ENCODE measurements around the gene ARRB2. TPM values are rescaled to one million over a fixed set of nuclear protein-coding genes. Genes with fewer than 3 reads are reported as not detected.
A peak's percentile ranks its signal among the peaks of the same experiment; 100 is the strongest.
"Not testable (repeated sequence)": the region's sequence is repeated elsewhere in the genome, so short reads cannot be mapped to it uniquely, and the experiment has no call there.

ARRB2 gene
- total RNA-seq, 1 donor from 2014 or later, result 6.6 TPM

GRCh38 chr17:4703330-4703691 lies 7.1 kb upstream of the ARRB2 start:
- DNase-seq, result no peak

- not testable (repeated sequence) for DNase-seq
Measured at GRCh38 chr17:4704574-4704907, 5.9 kb upstream of the ARRB2 start.

GRCh38 chr17:4704991-4705390 lies 5.4 kb upstream of the ARRB2 start:
- DNase-seq, result no peak

GRCh38 chr17:4706121-4706520 lies 4.3 kb upstream of the ARRB2 start:
- no peak for DNase-seq

- no peak for DNase-seq
Measured at GRCh38 chr17:4708436-4708835, 2.0 kb upstream of the ARRB2 start.

- DNase-seq, result no peak
Measured at GRCh38 chr17:4710693-4711634, 532 bp downstream of the ARRB2 start.

- DNase-seq, result peak; percentile 11
Measured at GRCh38 chr17:4711661-4712181, 1.3 kb downstream of the ARRB2 start.

- DNase-seq, result no peak
Measured at GRCh38 chr17:4712526-4712925, 2.1 kb downstream of the ARRB2 start.

- DNase-seq, result not testable (repeated sequence)
Measured at GRCh38 chr17:4714340-4715062, 4.1 kb downstream of the ARRB2 start.

GRCh38 chr17:4715063-4715744 lies 4.8 kb downstream of the ARRB2 start:
- DNase-seq, result no peak

- no peak for DNase-seq
Measured at GRCh38 chr17:4716081-4716480, 5.6 kb downstream of the ARRB2 start.

- no peak for DNase-seq
Measured at GRCh38 chr17:4717791-4718190, 7.4 kb downstream of the ARRB2 start.

- DNase-seq, result no peak
Measured at GRCh38 chr17:4718276-4718675, 7.8 kb downstream of the ARRB2 start.

- DNase-seq, result no peak
Measured at GRCh38 chr17:4719146-4719545, 8.7 kb downstream of the ARRB2 start.

GRCh38 chr17:4719684-4720221 lies 9.3 kb downstream of the ARRB2 start:
- peak; percentile 62 for DNase-seq

GRCh38 chr17:4720787-4721186 lies 10.4 kb downstream of the ARRB2 start:
- no peak for DNase-seq

GRCh38 chr17:4721203-4722135 lies 11.0 kb downstream of the ARRB2 start:
- peak; percentile 39 for DNase-seq

- no peak for DNase-seq
Measured at GRCh38 chr17:4722678-4723240, 12.3 kb downstream of the ARRB2 start.

- no peak for DNase-seq
Measured at GRCh38 chr17:4724650-4725049, 14.2 kb downstream of the ARRB2 start.

GRCh38 chr17:4725646-4726310 lies 15.3 kb downstream of the ARRB2 start:
- DNase-seq, result no peak

GRCh38 chr17:4728124-4728523 lies 17.7 kb downstream of the ARRB2 start:
- no peak for DNase-seq

Measured in dermis blood vessel endothelial cell (primary cell).